GM12878 (cell line): ENCODE measurements around the gene BEGAIN.

ENCODE experiments used
- BCL11A ChIP-seq: IDR thresholded peaks from 2 replicates; pipeline ENCODE4 v1.6.1; 2011; ENCODE audit warnings: low read depth, low read length
- ELK1 ChIP-seq: IDR thresholded peaks from 2 replicates; pipeline ENCODE4 v1.6.1; 2012; ENCODE audit warnings: low read depth, low read length, improper control_type of control experiment
- JUND ChIP-seq: IDR thresholded peaks from 2 replicates; pipeline ENCODE4 v1.6.1; 2012; ENCODE audit warnings: low read depth, mild to moderate bottlenecking, low read length, improper control_type of control experiment, moderate library complexity
- POLR2AphosphoS5 ChIP-seq: IDR thresholded peaks from 2 replicates; pipeline ENCODE4 v1.6.1; 2011; ENCODE audit warnings: mild to moderate bottlenecking, low read length, inconsistent platforms
- RB1 ChIP-seq: fragments of 450-650 bp; formaldehyde crosslinking; IDR thresholded peaks from 2 replicates; pipeline ENCODE4 v1.6.1; 2017; ENCODE audit warnings: mild to moderate bottlenecking, borderline replicate concordance
- TAF1 ChIP-seq: IDR thresholded peaks from 2 replicates; pipeline ENCODE4 v1.6.1; 2011; ENCODE audit warnings: mild to moderate bottlenecking, low read depth, low read length, borderline replicate concordance
- ZNF274 ChIP-seq: IDR thresholded peaks from one replicate; pipeline ENCODE4 v1.8.0; 2011; ENCODE audit not compliant: insufficient read length, insufficient read depth
- ZZZ3 ChIP-seq: IDR thresholded peaks from 2 replicates; pipeline ENCODE4 v1.6.1; 2011; ENCODE audit warnings: low read depth; ENCODE audit not compliant: control insufficient read depth, insufficient read length
- TF ChIP-seq, protein P1 (sequence below), 3 experiments: IDR thresholded peaks in 2 of 3; conservative IDR thresholded peaks in 1 of 3; 2 replicates each; pipeline ENCODE4 v1.5.1; 2011; ENCODE audit warnings: low read depth in 3 of 3, low read length in 3 of 3, mild to moderate bottlenecking in 3 of 3, control low read depth in 2 of 3, moderate library complexity in 2 of 3, inconsistent platforms in 1 of 3, mixed read lengths in 1 of 3; ENCODE audit not compliant: control insufficient read depth in 2 of 3, insufficient read depth in 1 of 3; ENCODE audit errors: extremely low read depth in 1 of 3
- TF ChIP-seq, protein P2 (sequence below): fragments of 450-650 bp; IDR thresholded peaks from 2 replicates; pipeline ENCODE4 v1.6.1; 2017; ENCODE audit warnings: antibody characterized with exemption, mild to moderate bottlenecking, moderate library complexity

- TF ChIP-seq, protein P1, sequence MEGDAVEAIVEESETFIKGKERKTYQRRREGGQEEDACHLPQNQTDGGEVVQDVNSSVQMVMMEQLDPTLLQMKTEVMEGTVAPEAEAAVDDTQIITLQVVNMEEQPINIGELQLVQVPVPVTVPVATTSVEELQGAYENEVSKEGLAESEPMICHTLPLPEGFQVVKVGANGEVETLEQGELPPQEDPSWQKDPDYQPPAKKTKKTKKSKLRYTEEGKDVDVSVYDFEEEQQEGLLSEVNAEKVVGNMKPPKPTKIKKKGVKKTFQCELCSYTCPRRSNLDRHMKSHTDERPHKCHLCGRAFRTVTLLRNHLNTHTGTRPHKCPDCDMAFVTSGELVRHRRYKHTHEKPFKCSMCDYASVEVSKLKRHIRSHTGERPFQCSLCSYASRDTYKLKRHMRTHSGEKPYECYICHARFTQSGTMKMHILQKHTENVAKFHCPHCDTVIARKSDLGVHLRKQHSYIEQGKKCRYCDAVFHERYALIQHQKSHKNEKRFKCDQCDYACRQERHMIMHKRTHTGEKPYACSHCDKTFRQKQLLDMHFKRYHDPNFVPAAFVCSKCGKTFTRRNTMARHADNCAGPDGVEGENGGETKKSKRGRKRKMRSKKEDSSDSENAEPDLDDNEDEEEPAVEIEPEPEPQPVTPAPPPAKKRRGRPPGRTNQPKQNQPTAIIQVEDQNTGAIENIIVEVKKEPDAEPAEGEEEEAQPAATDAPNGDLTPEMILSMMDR (IDR thresholded peaks at IDR 0.05 in 2 of 3, conservative IDR thresholded peaks at IDR 0.05 in 1 of 3; ENCODE audit: control insufficient read depth in 2 of 3, extremely low read depth in 1 of 3, insufficient read depth in 1 of 3, low read depth in 3 of 3, low read length in 3 of 3) = no peak
- no peak for TF ChIP-seq ZNF274
- no peak for TF ChIP-seq ZZZ3
- TF ChIP-seq POLR2AphosphoS5 = no peak
- no peak for TF ChIP-seq RB1
- TF ChIP-seq ELK1 = no peak
- TF ChIP-seq JUND = no peak
- TF ChIP-seq, protein P2, sequence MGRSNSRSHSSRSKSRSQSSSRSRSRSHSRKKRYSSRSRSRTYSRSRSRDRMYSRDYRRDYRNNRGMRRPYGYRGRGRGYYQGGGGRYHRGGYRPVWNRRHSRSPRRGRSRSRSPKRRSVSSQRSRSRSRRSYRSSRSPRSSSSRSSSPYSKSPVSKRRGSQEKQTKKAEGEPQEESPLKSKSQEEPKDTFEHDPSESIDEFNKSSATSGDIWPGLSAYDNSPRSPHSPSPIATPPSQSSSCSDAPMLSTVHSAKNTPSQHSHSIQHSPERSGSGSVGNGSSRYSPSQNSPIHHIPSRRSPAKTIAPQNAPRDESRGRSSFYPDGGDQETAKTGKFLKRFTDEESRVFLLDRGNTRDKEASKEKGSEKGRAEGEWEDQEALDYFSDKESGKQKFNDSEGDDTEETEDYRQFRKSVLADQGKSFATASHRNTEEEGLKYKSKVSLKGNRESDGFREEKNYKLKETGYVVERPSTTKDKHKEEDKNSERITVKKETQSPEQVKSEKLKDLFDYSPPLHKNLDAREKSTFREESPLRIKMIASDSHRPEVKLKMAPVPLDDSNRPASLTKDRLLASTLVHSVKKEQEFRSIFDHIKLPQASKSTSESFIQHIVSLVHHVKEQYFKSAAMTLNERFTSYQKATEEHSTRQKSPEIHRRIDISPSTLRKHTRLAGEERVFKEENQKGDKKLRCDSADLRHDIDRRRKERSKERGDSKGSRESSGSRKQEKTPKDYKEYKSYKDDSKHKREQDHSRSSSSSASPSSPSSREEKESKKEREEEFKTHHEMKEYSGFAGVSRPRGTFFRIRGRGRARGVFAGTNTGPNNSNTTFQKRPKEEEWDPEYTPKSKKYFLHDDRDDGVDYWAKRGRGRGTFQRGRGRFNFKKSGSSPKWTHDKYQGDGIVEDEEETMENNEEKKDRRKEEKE = no peak
- TF ChIP-seq BCL11A = no peak
- TF ChIP-seq TAF1 = no peak
Measured at GRCh38 chr14:100528962-100529560, 58.2 kb downstream of the BEGAIN start.
